GM03348 (cell line): ENCODE measurements around the gene PCBP3.
"Not testable (repeated sequence)": the region's sequence is repeated elsewhere in the genome, so short reads cannot be mapped to it uniquely, and the experiment has no call there.

ENCODE experiments used
- DNase-seq: peaks from one replicate; pipeline ENCODE4 v3.0.0; 2012; ENCODE audit warnings: low spot score

Gene PCBP3

DNA sequence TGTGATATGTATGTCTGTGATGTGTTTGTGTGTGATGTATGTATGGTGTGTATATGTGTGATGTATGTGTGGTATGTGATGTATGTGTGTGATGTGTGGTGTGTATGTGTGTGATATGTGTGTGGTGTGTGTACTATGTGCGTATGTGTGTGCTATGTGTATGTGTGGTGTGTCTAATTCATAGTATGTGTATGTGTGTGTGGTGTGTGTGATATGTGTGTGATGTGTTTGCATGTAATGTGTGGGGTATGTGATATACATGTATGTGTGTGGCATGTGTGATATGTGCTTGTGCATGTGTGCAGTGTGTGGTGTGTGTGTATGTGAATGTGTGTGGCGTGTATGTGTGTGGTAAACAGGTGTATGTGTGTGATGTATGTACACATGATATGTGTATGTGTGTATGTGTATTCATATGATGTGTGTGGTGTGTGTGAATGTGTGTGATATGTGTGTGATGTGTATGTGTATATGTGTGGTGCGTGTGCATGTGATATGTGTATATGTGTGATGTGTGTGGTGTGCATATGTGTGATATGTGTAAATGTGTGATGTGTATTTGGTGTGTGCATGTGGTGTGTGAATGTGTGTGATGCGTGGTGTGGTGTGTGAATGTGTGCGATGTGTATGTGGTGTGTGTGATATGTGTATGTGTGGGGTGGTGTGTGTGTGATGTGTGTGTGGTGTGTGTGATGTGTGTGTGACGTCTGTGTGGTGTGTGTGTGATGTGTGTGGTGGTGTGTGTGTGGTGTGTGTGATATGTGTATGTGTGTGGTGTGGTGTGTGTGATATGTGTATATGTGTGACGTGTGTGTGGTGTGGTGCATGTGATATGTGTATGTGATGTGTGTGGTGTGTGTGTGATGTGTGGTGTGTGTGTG, 8.0 kb upstream of the PCBP3 start:
- no peak for DNase-seq

DNA sequence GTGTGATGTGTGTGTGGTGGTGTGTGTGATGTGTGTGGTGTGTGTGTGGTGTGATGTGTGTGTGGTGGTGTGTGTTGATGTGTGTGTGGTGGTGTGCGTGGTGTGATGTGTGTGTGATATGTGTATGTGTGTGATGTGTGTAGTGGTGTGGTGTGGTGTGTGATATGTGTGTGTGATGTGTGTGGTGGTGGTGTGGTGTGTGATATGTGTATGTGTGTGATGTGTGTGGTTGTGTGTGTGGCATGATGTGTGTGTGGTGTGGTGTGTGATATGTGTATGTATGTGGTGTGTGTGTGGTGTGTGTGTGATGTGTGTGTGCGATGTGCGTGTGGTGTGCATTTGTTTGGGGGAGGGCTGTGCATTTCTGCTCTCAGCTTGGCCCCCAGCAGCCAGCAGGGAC, 7.1 kb upstream of the PCBP3 start:
- DNase-seq, result no peak

DNA sequence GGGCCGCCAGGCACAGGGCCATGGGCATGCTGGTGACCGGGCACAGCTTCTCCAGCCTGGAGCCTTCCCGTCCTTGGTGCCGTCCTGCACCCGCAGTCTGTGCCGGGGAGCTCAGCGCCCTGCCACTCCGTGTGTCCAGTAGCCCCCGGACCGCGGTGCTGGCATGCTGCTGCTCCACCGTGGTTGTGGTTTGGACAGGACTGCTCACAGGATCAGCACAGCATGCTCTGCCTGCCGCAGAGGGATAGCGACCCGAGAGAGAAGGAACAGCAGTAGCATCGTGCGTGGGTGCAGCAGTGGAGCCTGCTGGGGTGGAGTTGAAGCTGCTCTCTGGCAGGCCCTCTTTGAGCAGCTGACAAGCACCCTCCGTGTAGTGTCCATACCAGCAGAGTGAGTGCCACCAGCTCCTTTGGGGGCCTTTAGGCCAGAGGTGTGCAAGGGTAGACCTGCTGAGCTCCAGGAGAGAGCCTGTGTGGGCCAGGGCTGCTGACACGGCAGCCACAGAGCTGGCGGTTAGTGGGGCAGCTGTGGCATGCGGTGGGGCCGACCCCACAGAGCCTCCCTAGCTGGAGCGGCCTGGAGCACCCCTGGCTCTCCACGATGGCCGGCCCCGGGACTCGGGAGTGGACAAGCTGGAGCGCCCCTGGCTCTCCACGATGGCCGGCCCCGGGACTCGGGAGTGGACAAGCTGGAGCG, 6.4 kb upstream of the PCBP3 start:
- DNase-seq, result no peak

DNA sequence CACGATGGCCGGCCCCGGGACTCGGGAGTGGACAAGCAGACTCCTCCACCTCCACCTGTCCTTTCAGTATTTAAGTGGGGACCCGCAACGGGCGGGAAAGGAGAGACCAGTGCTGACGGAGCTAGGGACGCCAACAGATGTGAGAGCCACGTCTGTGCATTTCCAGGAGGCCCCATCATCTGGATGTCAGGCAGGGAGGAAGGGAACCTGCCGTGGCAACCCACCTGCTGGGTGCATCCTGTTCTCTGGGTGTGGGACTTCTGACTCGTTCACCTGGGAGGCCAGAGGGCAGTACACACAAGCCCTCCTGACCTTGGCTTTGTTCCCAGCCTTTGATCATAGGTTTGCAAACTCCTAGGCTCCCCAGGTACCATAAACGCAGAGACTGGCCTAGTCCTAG, 5.6 kb upstream of the PCBP3 start:
- DNase-seq, result no peak

DNA sequence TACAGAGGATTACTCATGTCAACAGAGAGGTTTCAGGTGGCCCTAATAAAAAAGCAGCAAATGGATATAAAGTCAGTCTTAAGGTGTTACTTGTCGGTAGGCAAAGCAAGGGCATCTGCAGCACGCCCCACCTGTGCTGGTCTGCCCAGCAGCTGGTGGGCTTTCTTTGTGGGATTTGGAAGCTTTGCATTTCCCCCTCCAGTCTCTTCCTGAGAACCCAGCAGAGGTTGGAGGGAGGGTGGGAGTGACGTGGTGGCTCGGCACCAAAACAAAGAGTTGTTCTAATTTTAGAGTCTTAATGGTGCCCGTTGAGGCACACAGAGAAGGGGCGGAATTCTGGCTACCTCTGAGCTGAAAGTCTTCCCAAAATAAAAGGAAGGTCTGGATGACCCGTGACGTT, 4.8 kb upstream of the PCBP3 start:
- no peak for DNase-seq

DNA sequence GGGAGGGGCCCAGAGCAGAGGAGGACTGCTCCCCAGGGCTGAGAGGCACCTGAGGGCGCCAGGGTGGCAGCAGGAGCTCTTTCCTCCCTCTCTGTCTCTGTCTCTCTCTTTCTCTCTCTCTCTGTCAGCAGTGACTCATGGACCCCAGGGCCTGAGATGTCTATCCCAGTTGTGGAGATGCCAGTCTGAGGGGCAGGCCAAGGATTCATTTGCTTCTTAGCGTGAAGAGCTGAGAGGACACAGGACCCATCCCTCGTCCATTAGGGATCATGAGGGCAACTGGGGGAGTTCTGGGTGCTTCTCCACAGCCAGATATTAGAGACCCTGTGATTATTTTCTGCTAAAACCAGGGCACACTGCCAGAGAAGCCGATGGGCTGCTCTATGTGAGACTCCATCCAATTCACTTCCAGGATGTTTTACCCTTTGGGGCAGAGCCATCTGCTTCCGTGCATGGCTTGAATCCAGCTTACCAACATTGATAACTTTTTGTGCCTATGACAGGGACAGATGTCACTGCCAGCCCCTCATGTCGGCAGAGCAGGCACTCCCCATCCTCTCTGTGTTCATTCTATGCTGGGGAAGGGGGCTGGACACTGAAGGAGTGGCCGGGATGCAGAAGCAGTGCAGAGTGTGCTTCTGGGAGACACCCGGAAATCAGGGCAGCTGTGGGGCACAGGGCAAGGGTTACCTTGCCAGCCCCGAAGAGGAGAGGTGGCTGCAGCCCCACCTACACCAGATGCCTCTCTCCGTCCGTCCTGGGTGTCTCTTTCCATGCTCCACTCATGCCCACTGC, 4.1 kb upstream of the PCBP3 start:
- DNase-seq, result no peak

DNA sequence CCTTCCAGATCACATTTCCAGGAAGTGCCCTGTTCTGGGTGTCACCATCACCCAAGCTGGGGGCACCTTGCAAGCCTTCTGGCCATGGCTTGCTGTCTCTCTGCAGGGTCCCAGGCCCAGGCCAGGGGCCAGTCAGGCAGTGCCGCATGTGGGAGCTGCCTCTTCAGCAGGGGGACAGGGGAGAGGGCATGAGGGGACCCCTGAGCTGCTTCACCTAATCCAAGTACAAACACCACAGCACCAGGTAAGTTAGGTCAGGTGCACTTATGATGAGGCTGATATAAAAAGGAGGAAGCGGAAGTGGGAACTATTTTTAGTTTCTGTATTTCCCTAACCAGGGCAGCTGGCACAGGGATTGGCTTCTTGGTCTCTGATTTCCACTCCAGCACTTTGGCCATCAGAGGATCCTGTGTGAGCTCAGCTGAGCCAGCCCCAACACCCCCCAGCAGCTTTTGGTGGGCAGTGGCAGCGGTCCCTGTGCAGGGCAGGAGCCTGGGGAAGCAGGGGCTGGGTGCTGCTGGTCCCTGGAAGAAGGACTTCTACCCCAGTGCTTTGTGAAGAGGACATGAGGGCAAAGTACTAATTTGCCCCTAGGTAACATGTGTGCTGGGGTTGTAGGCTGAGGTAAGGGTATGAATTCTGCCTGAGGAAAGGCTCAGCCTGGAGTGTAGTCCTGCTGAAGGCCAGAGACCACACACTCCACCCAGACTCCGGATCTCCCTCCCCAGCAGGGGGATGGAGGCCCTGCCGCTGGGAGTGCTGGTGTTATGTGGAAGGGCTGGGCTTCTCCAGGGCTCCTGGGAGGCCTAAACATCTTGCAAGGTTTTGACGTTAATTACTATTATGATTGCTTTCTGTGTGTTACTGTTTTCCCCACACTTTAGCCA, 3.3 kb upstream of the PCBP3 start:
- DNase-seq, result no peak

DNA sequence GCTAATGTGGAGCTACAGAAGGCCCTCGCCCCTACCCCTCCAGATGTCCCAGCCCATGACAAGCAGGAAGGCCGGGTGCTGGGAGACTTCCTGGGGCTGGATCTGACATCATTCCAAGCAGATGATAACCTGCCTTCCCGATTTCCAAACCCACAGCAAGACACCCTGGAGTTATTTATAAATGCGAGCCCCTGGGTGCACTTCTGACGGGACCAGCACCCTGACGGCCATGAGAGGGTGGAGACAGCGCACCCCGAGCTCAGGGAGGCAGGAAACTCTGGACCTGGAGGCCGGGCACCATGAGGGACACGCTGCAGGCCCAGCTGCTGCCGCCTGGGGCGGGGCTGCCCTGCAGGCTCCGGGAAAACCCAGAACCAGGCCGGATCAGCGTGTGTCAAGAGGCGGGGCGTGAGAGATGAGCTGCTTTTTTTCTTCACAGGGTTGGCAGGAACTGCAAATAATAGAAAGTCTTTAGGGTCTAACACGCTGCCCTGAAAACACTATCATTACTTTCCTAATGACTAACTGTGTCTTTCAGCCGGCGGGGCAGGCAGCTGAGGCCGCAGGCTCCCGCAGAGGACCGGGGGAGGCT, 2.5 kb upstream of the PCBP3 start:
- DNase-seq, result peak; percentile 71

DNA sequence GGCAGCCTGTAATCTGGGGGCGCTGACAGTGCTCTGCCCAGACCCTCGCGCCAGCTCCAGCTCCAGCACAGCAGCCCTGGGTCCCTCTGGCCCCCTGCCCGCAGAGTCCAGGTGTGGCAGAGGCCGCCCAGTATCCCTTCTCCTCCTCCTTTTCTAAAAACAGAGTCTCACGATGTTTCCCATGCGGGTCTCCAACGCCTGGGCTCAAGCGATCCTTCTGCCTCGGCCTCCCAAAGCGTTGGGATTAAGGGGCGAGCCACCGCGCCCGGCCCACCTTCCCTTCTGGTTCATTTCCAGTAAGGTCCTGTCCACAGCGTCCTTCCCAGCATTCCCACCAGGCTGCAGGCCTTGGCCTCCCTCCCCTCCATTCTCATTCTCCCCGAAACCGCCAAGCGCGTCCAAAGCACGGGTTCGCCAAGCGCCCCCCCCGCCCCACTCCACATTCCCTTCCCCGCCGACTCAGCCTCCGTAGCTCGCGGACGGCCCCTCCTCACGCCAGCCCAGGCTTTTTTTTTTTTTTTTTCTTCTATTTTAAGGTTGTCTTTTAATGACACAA, 2.0 kb upstream of the PCBP3 start:
- no peak for DNase-seq

DNA sequence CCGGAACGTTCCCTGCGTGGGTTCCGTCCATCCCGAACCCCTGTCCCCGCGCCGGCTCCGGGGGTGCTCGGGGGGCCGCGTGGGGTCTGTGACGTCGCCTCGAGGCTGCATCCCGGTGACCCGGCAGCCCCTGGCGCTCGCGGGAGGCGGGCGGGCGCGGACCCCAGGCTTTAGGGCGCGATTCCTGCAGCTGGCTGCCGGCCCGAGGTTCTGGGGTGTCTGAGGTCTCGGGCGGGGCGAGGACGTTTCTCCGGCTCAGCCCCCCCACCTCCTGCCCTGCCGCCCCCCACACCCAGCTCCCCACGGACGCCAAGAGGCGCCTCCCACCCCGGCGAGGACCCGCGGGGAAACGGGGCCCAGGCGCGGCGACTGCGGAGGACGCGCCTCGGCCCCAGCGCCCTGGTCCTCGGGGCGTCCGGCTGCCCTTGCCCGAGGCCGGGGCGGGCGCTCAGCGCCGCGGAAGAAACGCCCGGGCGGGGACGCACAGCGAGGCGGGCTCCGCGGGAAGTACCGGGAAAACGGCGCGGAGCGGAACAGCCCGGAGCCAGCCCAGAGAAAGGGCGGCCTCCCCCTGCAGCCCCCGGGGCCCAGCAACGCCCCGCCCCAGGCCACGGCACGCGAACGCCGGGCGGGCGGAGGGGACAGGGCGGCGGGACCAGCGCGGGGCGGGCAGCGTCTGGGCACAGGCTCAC, 1.3 kb upstream of the PCBP3 start:
- DNase-seq, result no peak

DNA sequence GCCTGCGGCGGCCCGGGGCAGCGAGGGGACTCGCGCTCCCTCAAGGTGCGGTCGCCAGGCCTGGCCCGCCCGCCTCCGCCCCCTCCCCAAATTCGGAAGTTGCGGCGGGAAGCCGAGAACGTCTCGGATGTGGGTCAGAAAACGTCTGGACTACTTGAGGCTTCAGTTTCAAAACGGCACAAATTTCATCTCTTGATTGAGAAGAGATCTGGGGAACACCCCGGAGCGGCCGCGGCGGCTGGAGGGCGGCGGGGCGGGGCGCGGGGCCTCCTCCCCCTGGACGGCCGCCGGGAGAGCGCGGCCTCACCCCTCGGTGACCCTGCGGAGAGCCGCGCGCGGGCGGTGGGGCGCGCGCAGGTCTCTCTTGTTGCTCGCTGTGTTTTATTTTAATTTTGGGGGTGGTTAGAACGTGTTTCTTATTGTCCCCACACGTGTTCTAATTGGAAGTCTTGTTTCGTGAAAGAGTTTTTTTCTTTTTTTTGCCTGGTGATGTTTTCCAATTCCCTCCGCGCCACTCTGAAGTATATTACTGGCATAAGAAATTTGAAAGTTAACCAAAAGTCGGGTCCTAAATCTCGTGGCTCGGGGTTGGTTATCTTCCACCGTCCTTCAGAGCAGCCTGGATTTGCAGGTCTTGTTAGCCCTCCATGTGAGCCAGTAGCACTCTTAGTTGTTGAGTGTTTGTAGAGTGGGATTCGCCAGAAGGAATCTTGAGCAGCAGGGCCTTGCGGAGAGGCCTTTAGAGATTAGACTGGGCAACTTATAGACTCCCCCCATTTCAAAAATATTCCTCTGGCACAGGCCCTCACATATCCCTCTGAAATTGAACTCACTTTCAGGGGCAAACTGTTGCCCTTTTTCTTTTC, 749 bp downstream of the PCBP3 start:
- peak; percentile 59 for DNase-seq

DNA sequence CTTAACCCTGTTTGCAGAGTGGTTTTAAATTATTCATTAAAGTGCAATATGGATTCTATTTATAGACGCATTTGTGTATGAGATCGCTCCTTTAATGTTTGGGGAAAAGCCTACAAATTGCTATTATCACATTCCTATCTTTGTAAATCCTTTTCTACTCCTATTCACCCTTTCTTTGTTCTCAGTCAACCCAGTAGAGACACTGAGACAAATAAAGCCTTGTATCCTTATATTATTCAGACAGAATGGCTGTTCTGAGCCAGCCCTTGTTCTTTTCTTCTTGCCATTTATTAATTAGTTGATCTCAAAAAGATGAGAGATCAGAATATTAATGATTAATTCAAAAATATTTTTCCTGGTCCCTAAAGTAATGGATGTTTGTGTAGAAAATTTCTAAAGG, 8.4 kb downstream of the PCBP3 start:
- no peak for DNase-seq

DNA sequence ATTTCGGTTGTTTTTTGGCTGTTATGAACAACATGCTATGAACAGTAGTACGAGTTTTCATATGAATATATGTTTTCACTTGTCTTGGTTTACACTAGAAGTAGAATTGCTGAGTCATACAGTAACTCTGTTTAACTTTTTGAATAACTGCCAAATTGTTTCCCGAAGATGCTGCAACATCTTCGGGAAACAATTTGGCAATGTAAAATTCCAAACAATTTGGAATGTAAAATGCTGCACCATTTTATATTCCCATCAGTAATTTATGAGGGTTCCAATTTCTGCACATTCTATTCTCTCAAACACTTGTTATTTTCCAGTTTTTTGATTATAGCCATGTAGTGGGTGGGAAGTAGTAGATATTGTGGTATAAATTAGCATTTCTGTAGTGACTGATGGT, 11.6 kb downstream of the PCBP3 start:
- DNase-seq, result no peak

DNA sequence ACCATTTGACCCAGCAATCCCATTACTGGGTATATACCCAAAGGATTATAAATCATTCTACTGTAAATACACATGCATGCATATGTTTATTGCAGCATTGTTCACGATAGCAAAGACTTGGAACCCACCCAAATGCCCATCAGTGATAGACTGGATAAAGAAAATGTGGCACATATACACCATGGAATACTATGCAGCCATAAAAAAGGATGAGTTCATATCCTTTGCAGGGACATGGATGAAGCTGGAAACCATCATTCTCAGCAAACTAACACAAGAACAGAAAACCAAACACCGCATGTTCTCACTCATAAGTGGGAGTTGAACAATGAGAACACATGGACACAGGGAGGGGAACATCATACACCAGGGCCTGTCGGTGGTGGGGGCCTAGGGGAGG, 12.6 kb downstream of the PCBP3 start:
- not testable (repeated sequence) for DNase-seq

DNA sequence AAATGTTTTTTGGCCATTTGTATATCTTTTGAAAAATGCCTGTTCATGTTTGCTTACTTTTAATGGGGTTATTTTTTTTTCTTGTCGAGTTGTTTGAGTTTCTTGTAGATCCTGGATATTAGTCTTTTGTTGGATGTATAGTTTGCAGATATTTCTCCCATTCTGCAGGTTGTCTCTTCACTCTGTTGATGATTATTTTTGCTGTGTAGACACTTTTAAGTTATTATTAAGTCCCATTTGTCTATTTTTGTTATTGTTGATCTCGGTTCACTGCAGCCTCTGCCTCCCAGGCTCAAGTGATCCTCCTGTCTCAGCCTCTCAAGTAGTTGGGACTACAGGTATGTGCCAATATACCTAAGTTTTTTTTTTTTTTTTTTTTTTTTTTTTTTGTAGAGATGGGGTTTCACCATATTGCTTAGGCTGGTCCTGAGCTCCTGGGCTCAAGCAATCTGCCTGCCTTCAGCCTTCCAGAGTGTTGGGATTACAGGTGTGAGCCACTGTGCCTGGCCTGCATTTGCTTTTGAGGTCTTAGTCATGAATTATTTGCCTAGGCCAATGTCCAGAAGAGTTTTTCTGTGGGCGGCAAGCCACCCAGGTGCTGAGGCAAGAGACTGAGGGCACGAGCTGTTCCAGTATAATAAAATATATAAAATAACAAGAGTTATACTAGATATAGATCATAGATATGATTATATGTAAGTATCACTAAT, 18.5 kb downstream of the PCBP3 start:
- not testable (repeated sequence) for DNase-seq

DNA sequence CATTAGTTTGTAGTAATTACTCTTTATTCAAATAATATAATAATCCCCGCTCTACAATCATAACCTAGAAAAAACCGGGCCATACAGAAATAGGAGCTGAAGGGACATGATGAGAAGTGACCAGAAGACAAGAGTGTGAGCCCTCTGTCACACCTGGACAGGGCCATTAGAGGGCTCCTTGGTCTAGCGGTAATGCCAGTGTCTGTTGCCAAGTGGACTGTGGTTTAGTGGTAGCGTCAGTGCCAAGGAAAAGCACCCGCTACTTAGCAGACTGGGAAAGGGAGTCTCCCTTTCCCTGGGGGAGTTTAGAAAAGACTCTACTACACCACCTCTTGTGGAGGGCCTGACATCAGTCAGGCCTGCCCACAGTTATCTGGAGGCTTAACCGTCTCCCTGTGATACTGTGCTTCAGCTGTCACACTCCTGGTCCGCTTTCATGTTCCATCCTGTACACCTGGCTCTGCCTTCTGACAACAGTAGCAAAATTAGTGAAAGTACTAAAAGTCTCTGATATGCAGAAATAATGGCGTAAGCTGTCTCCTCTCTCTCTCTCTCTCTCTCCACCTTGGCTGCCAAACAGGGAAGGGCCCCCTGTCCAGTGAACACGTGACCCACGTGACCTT, 19.2 kb downstream of the PCBP3 start:
- not testable (repeated sequence) for DNase-seq

DNA sequence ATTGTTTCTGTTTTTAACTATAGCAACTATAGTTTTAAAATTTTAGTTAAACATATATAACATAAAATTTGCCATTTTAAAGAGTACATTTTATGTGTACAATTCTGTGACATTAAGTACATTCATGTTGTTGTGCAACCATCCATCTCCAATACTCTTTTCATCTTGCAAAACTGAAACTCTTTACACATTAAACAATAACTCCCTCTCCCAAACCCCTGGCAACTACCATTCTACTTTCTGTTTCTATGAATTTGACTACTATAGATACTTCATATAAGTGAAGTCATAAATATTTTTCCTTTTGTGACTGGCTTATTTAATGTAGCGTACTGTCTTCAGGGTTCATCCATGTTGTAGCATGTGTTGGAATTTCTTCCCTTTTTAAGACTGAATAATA, 25.9 kb downstream of the PCBP3 start:
- DNase-seq, result no peak

DNA sequence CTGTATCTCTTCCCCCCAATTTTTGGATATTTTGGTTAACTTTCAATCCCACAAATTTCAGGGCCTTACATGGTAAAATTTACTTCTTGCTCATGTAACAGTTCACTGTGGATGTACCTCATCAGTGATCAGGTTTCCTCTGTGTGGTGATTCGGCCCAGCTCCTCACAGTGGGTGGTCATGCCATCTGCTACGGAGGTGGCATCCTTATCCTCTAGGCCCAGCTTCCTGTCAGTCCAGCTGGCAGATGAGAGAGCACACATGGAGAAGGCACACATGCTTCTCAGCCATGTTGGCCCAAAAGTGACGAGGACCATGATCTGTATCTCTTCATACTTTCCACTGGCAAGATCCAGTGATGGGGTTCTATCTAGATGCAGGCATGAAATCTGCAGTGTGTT, 27.2 kb downstream of the PCBP3 start:
- no peak for DNase-seq
